K562 (cell line): ENCODE results near the gene LY6G6F. TPM values are rescaled to one million over a fixed set of nuclear protein-coding genes. Genes with fewer than 3 reads are reported as not detected.

Source experiments
- ADNP ChIP-seq: fragments of 200-800 bp; sonication (Bioruptor generic); IDR thresholded peaks from 2 replicates; pipeline ENCODE4 v1.6.1; 2016; ENCODE audit warnings: missing genetic modification characterization, missing compliant biosample characterization
- BRCA1 ChIP-seq, 2 experiments: fragments of 450-650 bp in 1 of 2; sonication (generic) in 1 of 2; formaldehyde crosslinking in 1 of 2; IDR thresholded peaks; 2 replicates each; pipeline versions ENCODE4 v1.5.0 to v1.6.1; 2017 to 2020; ENCODE audit warnings: mild to moderate bottlenecking in 1 of 2, missing genetic modification reagents in 1 of 2
- CBX2 ChIP-seq: fragments of 200-600 bp; sonication (generic); IDR thresholded peaks from one replicate; pipeline ENCODE4 v1.6.1; 2012; ENCODE audit warnings: mild to moderate bottlenecking, low read length, inconsistent platforms; ENCODE audit not compliant: insufficient read depth, poor library complexity, severe bottlenecking
- FOS ChIP-seq: IDR thresholded peaks from 3 replicates; pipeline ENCODE4 v1.6.1; 2011; ENCODE audit not compliant: insufficient read length; ENCODE audit errors: extremely low read depth
- MXD1 ChIP-seq: fragments of 250-450 bp; sonication (Bioruptor Pico); IDR thresholded peaks from 2 replicates; pipeline ENCODE4 v1.8.0; 2021; ENCODE audit warnings: borderline replicate concordance, mild to moderate bottlenecking, moderate library complexity; ENCODE audit not compliant: poor library complexity, severe bottlenecking
- NR1H2 ChIP-seq: sonication (generic); formaldehyde crosslinking; IDR thresholded peaks from 2 replicates; pipeline ENCODE4 v1.4.0; 2020; ENCODE audit warnings: mild to moderate bottlenecking, missing genetic modification reagents
- NR4A1 ChIP-seq, 2 experiments: fragments of 250-450 bp in 1 of 2; fragments of 450-650 bp in 1 of 2; sonication (Bioruptor Pico) in 1 of 2; IDR thresholded peaks; 2 replicates each; pipeline versions ENCODE4 v1.4.0 to v1.6.1; 2016 to 2020; ENCODE audit warnings: mild to moderate bottlenecking in 2 of 2, missing compliant biosample characterization in 1 of 2, missing genetic modification characterization in 1 of 2, moderate library complexity in 1 of 2
- SMARCE1 ChIP-seq: fragments of 450-650 bp; IDR thresholded peaks from 2 replicates; pipeline ENCODE4 v1.7.1; 2016; ENCODE audit warnings: mild to moderate bottlenecking
- STAT5A ChIP-seq: IDR thresholded peaks from 2 replicates; pipeline ENCODE4 v1.6.1; 2012; ENCODE audit warnings: low read length, inconsistent platforms, borderline replicate concordance
- TCF7 ChIP-seq: sonication (generic); IDR thresholded peaks from 2 replicates; pipeline ENCODE4 v1.6.1; 2016; ENCODE audit warnings: antibody characterized with exemption, borderline replicate concordance
- TCFL5 ChIP-seq: fragments of 250-450 bp; sonication (Bioruptor Pico); conservative IDR thresholded peaks from 2 replicates; pipeline ENCODE4 v1.6.1; 2021; ENCODE audit warnings: mild to moderate bottlenecking, moderate library complexity, matching md5 sums
- TFAM ChIP-seq: fragments of 250-450 bp; sonication (Bioruptor Pico); conservative IDR thresholded peaks from 2 replicates; pipeline ENCODE4 v1.5.0; 2021; ENCODE audit warnings: mild to moderate bottlenecking, moderate library complexity
- TRIM25 ChIP-seq: fragments of 450-650 bp; IDR thresholded peaks from 2 replicates; pipeline ENCODE4 v1.7.0; 2016; ENCODE audit warnings: borderline replicate concordance
- ZFPM2 ChIP-seq: fragments of 250-450 bp; sonication (Bioruptor Pico); IDR thresholded peaks from 2 replicates; pipeline ENCODE4 v1.5.1; 2022; ENCODE audit warnings: mild to moderate bottlenecking
- ZNF384 ChIP-seq: IDR thresholded peaks from 2 replicates; pipeline ENCODE4 v1.6.1; 2012; ENCODE audit warnings: low read depth, low read length, improper control_type of control experiment
- ZNF41 ChIP-seq: fragments of 250-450 bp; sonication (Bioruptor Pico); conservative IDR thresholded peaks from 2 replicates; pipeline ENCODE4 v1.4.0; 2020; ENCODE audit warnings: mild to moderate bottlenecking
- ZNF431 ChIP-seq: sonication (generic); formaldehyde crosslinking; IDR thresholded peaks from 2 replicates; pipeline ENCODE4 v1.8.0; 2022; ENCODE audit warnings: mild to moderate bottlenecking, missing genetic modification reagents
- ZNF449 ChIP-seq: fragments of 250-450 bp; sonication (Bioruptor Pico); IDR thresholded peaks from 2 replicates; pipeline ENCODE4 v1.8.0; 2022; ENCODE audit warnings: moderate library complexity, mild to moderate bottlenecking, inconsistent platforms
- ZNF717 ChIP-seq: fragments of 250-450 bp; sonication (Bioruptor Pico); IDR thresholded peaks from 2 replicates; pipeline ENCODE4 v1.5.0; 2021
- ZSCAN32 ChIP-seq: fragments of 450-650 bp; formaldehyde crosslinking; IDR thresholded peaks from 2 replicates; pipeline ENCODE4 v1.4.0; 2020; ENCODE audit warnings: mild to moderate bottlenecking, moderate library complexity
- polyA plus RNA-seq, 8 experiments: library from polyadenylated mRNA; depleted of rRNA in 4 of 8; stranded (reverse) in 5 of 8; unstranded in 3 of 8; fragments of >200 nt; fragmentation: Nextera tagmentation in 2 of 8; fragmentation: Illumina TruSeq in 1 of 8; extraction: Ambion mirVana in 2 of 8; extraction: Trizol in 1 of 8; gene quantifications; 2 replicates each; pipeline versions ENCODE4 v1.2.1 to v1.2.3, GENCODE V29; 2011 to 2014; ENCODE audit warnings: inconsistent platforms in 1 of 8, missing spikeins in 1 of 8
- total RNA-seq, 7 experiments: library from RNA; depleted of rRNA in 6 of 7; stranded (reverse); fragments of >200 nt in 6 of 7; fragmentation: Illumina TruSeq in 2 of 7; extraction: Trizol in 2 of 7; gene quantifications; 2 replicates each; pipeline versions ENCODE4 v1.2.1 to v1.2.3, GENCODE V29; 2011 to 2021; ENCODE audit warnings: low replicate concordance in 1 of 7

LY6G6F gene
- total and polyA plus RNA-seq, 9 of the 15 experiments (the other 6 are each of a cell fraction or from before 2014, with no cell fraction given), result 0.14 to 0.50 (median 0.28) TPM; not detected in 2

- TF ChIP-seq CBX2, result no peak
- peak; percentile 48 for TF ChIP-seq ZNF384
- peak; percentile 92; the same call in 1 of the 2 replicates for TF ChIP-seq TRIM25
- no peak for TF ChIP-seq TCFL5 (CRISPR knock-in tag)
- no peak for TF ChIP-seq SMARCE1
- TF ChIP-seq ZNF431 (CRISPR knock-in tag), result no peak
- no peak for TF ChIP-seq BRCA1 (IDR thresholded peaks at IDR 0.05)
- no peak for TF ChIP-seq BRCA1 (CRISPR knock-in tag; IDR thresholded peaks at IDR 0.05)
- no peak for TF ChIP-seq NR1H2 (CRISPR knock-in tag)
- no peak for TF ChIP-seq ZNF717 (CRISPR knock-in tag)
- peak; percentile 32; the same call in 1 of the 2 replicates for TF ChIP-seq ZSCAN32 (CRISPR knock-in tag)
- no peak; the same call in 1 of the 2 replicates for TF ChIP-seq STAT5A
- no peak for TF ChIP-seq TFAM (CRISPR knock-in tag)
- no peak; the same call in 1 of the 2 replicates for TF ChIP-seq NR4A1 (CRISPR knock-in tag; IDR thresholded peaks at IDR 0.05)
- TF ChIP-seq NR4A1 (tag; IDR thresholded peaks at IDR 0.05), result 0 out of 2 replicates have a peak, but pooled peaks have one; percentile 48
- no peak for TF ChIP-seq FOS
- no peak for TF ChIP-seq ZNF41 (CRISPR knock-in tag)
- TF ChIP-seq MXD1 (CRISPR knock-in tag), result no peak
- no peak for TF ChIP-seq ZFPM2
- TF ChIP-seq ADNP (tag), result no peak
- TF ChIP-seq ZNF449, result no peak
- TF ChIP-seq TCF7, result no peak
Measured at GRCh38 chr6:31729515-31729978, 22.9 kb downstream of the LY6G6F start (continued).
